Right renal cortex interstitium (tissue), 3 donors: ENCODE data around the gene CPT1C. TPM values are rescaled to one million over a fixed set of nuclear protein-coding genes. Genes with fewer than 3 reads are reported as not detected.

Experiments used
- DNase-seq, 3 donors: peaks; one replicate each; pipeline ENCODE4 v3.0.0-alpha.2; 2013; ENCODE audit warnings: low read depth in 3 of 3, low spot score in 2 of 3
- polyA plus RNA-seq, 3 donors: library from polyadenylated mRNA; unstranded; fragments of 120-200 nt; gene quantifications; one replicate each; pipeline ENCODE4 v1.2.1, GENCODE V29; 2013; ENCODE audit not compliant: insufficient read length in 3 of 3

CPT1C gene
- polyA plus RNA-seq, 3 donors = 8.0 to 10.9 (median 9.0) TPM

- no peak for DNase-seq
These were observed 11.0 kb upstream of the CPT1C start for GRCh38 chr19:49679771-49680413.

- DNase-seq = peak; percentile 83 to 90 (median 87)
These were observed 10.2 kb upstream of the CPT1C start for GRCh38 chr19:49680421-49681351.

- DNase-seq = no peak
These were observed 9.1 kb upstream of the CPT1C start for GRCh38 chr19:49681830-49682229.

GRCh38 chr19:49682274-49682673 is 8.6 kb upstream of the CPT1C start:
- DNase-seq = no peak

GRCh38 chr19:49683814-49684250 is 7.1 kb upstream of the CPT1C start:
- no peak for DNase-seq

- no peak for DNase-seq
These were observed 6.5 kb upstream of the CPT1C start for GRCh38 chr19:49684251-49684982.

- no peak for DNase-seq
These were observed 5.8 kb upstream of the CPT1C start for GRCh38 chr19:49684983-49685553.

GRCh38 chr19:49685845-49686332 is 5.0 kb upstream of the CPT1C start:
- no peak for DNase-seq

GRCh38 chr19:49686503-49687088 is 4.3 kb upstream of the CPT1C start:
- DNase-seq = no peak

GRCh38 chr19:49687150-49687549 is 3.8 kb upstream of the CPT1C start:
- DNase-seq = no peak

GRCh38 chr19:49687566-49688316 is 3.2 kb upstream of the CPT1C start:
- DNase-seq = no peak

- DNase-seq = no peak
These were observed 2.3 kb upstream of the CPT1C start for GRCh38 chr19:49688531-49689132.

- no peak for DNase-seq
These were observed 1.5 kb upstream of the CPT1C start, which contains the start of gene ADM5 for GRCh38 chr19:49689133-49690078. ADM5 (plus strand) TSS chr19:49689594; CDS start chr19:49689838, 244 bp downstream.

GRCh38 chr19:49690079-49690655 is 749 bp upstream of the CPT1C start:
- no peak for DNase-seq

GRCh38 chr19:49691243-49692146 is 579 bp downstream of the CPT1C start:
- DNase-seq = peak in 2 of 3 donors; percentile 47 to 56

GRCh38 chr19:49692147-49692506 is 1.2 kb downstream of the CPT1C start:
- DNase-seq = no peak

GRCh38 chr19:49696115-49696514 is 5.2 kb downstream of the CPT1C start:
- DNase-seq = no peak
